H1 (cell line): ENCODE results near the gene LRRIQ3.
"Not testable (repeated sequence)": the region's sequence is repeated elsewhere in the genome, so short reads cannot be mapped to it uniquely, and the experiment has no call there.

Experiments used
- CHD2 ChIP-seq: IDR thresholded peaks from 2 replicates; pipeline ENCODE4 v1.6.1; 2012; ENCODE audit warnings: low read length, improper control_type of control experiment
- HDAC6 ChIP-seq: IDR thresholded peaks from one replicate; pipeline ENCODE4 v1.7.1; 2012; ENCODE audit warnings: low read depth, mild to moderate bottlenecking, inconsistent platforms, low read length, moderate library complexity
- JUN ChIP-seq: IDR thresholded peaks from 2 replicates; pipeline ENCODE4 v1.6.1; 2011; ENCODE audit warnings: low read depth, mild to moderate bottlenecking, improper control_type of control experiment, low read length
- POLR2A ChIP-seq, 2 experiments: IDR thresholded peaks; 1 replicate in 1 of 2; 2 replicates in 1 of 2; pipeline ENCODE4 v1.6.1; 2011; ENCODE audit warnings: low read depth in 2 of 2, low read length in 2 of 2, mild to moderate bottlenecking in 2 of 2; ENCODE audit errors: control extremely low read depth in 1 of 2
- POLR2AphosphoS5 ChIP-seq: IDR thresholded peaks from 2 replicates; pipeline ENCODE4 v1.6.1; 2011; ENCODE audit warnings: low read depth, low read length
- SIRT6 ChIP-seq: IDR thresholded peaks from one replicate; pipeline ENCODE4 v1.7.1; 2012; ENCODE audit warnings: low read length, inconsistent platforms
- SP2 ChIP-seq: IDR thresholded peaks from 2 replicates; pipeline ENCODE4 v1.6.1; 2012; ENCODE audit warnings: mild to moderate bottlenecking, low read length, inconsistent platforms
- TCF12 ChIP-seq: IDR thresholded peaks from 2 replicates; pipeline ENCODE4 v1.6.1; 2011; ENCODE audit warnings: low read depth, mild to moderate bottlenecking, low read length
- TF ChIP-seq, protein P1 (sequence below), 3 experiments: IDR thresholded peaks; 1 replicate in 2 of 3; 2 replicates in 1 of 3; pipeline versions ENCODE4 v1.5.1 to v1.6.1; 2011; ENCODE audit warnings: low read length in 3 of 3, mild to moderate bottlenecking in 3 of 3, inconsistent platforms in 2 of 3, low read depth in 1 of 3, moderate library complexity in 1 of 3; ENCODE audit not compliant: insufficient read depth in 1 of 3; ENCODE audit errors: control extremely low read depth in 1 of 3

GRCh38 chr1:74117370-74117769 lies 80.6 kb downstream of the LRRIQ3 start:
- not testable (repeated sequence) for TF ChIP-seq SP2; CHD2; JUN; POLR2AphosphoS5; SIRT6; TCF12; POLR2A (IDR thresholded peaks at IDR 0.05; ENCODE audit: control extremely low read depth in 1 of 2, low read depth in 2 of 2, low read length in 2 of 2); HDAC6
- TF ChIP-seq, protein P1, sequence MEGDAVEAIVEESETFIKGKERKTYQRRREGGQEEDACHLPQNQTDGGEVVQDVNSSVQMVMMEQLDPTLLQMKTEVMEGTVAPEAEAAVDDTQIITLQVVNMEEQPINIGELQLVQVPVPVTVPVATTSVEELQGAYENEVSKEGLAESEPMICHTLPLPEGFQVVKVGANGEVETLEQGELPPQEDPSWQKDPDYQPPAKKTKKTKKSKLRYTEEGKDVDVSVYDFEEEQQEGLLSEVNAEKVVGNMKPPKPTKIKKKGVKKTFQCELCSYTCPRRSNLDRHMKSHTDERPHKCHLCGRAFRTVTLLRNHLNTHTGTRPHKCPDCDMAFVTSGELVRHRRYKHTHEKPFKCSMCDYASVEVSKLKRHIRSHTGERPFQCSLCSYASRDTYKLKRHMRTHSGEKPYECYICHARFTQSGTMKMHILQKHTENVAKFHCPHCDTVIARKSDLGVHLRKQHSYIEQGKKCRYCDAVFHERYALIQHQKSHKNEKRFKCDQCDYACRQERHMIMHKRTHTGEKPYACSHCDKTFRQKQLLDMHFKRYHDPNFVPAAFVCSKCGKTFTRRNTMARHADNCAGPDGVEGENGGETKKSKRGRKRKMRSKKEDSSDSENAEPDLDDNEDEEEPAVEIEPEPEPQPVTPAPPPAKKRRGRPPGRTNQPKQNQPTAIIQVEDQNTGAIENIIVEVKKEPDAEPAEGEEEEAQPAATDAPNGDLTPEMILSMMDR (IDR thresholded peaks at IDR 0.05; ENCODE audit: control extremely low read depth in 1 of 3, insufficient read depth in 1 of 3, low read depth in 1 of 3, low read length in 3 of 3), result not testable (repeated sequence)
